Psoas muscle (tissue), 8 donors: ENCODE measurements around the gene SAPCD2. TPM values are rescaled to one million over a fixed set of nuclear protein-coding genes. Genes with fewer than 3 reads are reported as not detected.
"Not testable (repeated sequence)": the region's sequence is repeated elsewhere in the genome, so short reads cannot be mapped to it uniquely, and the experiment has no call there.

Experiments used
- ATAC-seq, 4 donors: fragments of 200-7000 bp; cut with Tn5 transposase; one replicate each; pipeline ENCODE4 v1.9.1; 2020; ENCODE audit warnings: moderate library complexity in 3 of 4, mild to moderate bottlenecking in 2 of 4
- DNase-seq, 2 donors: peaks; one replicate each; pipeline ENCODE4 v3.0.0-alpha.2; 2020
- H3K27ac ChIP-seq: fragments of 200-600 bp; one replicate; pipeline ENCODE4 v1.8.0; 2022
- H3K27me3 ChIP-seq, 3 donors: fragments of 200-600 bp in 1 of 3; one replicate each; pipeline versions ENCODE4 v1.6.1 to v1.8.0; 2013 to 2022; ENCODE audit warnings: low read length in 2 of 3, mild to moderate bottlenecking in 2 of 3, moderate library complexity in 1 of 3; ENCODE audit not compliant: insufficient read depth in 3 of 3
- H3K36me3 ChIP-seq, 2 donors: fragments of 200-600 bp in 1 of 2; one replicate each; pipeline versions ENCODE4 v1.6.1 to v1.8.0; 2013 to 2022; ENCODE audit warnings: low read depth in 1 of 2, mild to moderate bottlenecking in 1 of 2, moderate library complexity in 1 of 2; ENCODE audit not compliant: insufficient read depth in 1 of 2
- H3K4me1 ChIP-seq: fragments of 200-600 bp; one replicate; pipeline ENCODE4 v1.8.0; 2022
- H3K4me3 ChIP-seq: fragments of 200-600 bp; one replicate; pipeline ENCODE4 v1.8.0; 2022; ENCODE audit warnings: mild to moderate bottlenecking
- H3K9me3 ChIP-seq: fragments of 200-600 bp; one replicate; pipeline ENCODE4 v1.8.0; 2022
- WGBS, 3 donors: extraction: QIAGEN DNeasy Blood & Tissue Kit; methylation state at CpG; one replicate each; pipeline versions ENCODE4 v1.1.6 to v1.1.7; 2013; 5-methylcytosine and 5-hydroxymethylcytosine counted together
- intact Hi-C, 2 donors: fragments of 100-400 bp; cut with DNase I; formaldehyde crosslinking; loops; one replicate each; pipeline versions ENCODE4 v1.11.0 to v1.14.2; 2022
- long read RNA-seq, 2 donors: library from polyadenylated mRNA; unstranded; transcript quantifications; one replicate each; pipeline ENCODE4 v2.0.0, GENCODE V29; 2021
- polyA plus RNA-seq, 3 donors: library from polyadenylated mRNA; stranded (reverse); fragments of 200-250 nt; gene quantifications; one replicate each; pipeline ENCODE4 v1.2.3, GENCODE V29; 2013
- total RNA-seq, 4 donors: library from RNA; stranded (reverse); fragmentation: NEBNext Ultra II Directional in 2 of 4; extraction: Animal tissue kit (Norgen Biotek cat#: 25700) in 2 of 4; gene quantifications; one replicate each; pipeline versions ENCODE4 v1.2.1 to v1.2.4, GENCODE V29; 2021 to 2023
- TF ChIP-seq, protein P1 (sequence below): fragments of 200-600 bp; IDR thresholded peaks from one replicate; pipeline ENCODE4 v1.8.0; 2022; ENCODE audit warnings: antibody characterized with exemption
- donor health status: healthy with polysubstance abuse.
- donor health status: DM: no; HTN: no; CAD: no; lungs with moderate emphysema.
- donor health status: Bipolar disorder and iron deficiency.
- donor health status: healthy.
- donor health status: DM: yes; HTN: yes; CAD: no.
- donor health status: DM: no; HTN: no; CAD: no.
- donor health status: DM: no; HTN: no; CAD: no.
- donor health status: DM: yes; HTN: yes; CAD: no.

Gene SAPCD2, protein sequence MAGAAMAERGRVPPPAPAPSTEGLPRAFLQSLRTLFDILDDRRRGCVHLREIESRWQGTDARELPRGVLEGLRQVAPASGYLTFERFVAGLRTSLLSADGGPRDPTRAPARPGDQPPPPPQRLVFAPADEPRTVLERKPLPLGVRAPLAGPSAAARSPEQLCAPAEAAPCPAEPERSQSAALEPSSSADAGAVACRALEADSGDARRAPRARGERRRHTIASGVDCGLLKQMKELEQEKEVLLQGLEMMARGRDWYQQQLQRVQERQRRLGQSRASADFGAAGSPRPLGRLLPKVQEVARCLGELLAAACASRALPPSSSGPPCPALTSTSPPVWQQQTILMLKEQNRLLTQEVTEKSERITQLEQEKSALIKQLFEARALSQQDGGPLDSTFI
- total RNA-seq (under 1 TPM; 0.10 to 0.15 (median 0.12) TPM), polyA plus RNA-seq (under 1 TPM in 2 of 3 donors, not detected in 1; 0.18 to 0.22 TPM)
- long read RNA-seq, donor 1, result 0 reads
- long read RNA-seq, donor 2, result 0 reads

DNA sequence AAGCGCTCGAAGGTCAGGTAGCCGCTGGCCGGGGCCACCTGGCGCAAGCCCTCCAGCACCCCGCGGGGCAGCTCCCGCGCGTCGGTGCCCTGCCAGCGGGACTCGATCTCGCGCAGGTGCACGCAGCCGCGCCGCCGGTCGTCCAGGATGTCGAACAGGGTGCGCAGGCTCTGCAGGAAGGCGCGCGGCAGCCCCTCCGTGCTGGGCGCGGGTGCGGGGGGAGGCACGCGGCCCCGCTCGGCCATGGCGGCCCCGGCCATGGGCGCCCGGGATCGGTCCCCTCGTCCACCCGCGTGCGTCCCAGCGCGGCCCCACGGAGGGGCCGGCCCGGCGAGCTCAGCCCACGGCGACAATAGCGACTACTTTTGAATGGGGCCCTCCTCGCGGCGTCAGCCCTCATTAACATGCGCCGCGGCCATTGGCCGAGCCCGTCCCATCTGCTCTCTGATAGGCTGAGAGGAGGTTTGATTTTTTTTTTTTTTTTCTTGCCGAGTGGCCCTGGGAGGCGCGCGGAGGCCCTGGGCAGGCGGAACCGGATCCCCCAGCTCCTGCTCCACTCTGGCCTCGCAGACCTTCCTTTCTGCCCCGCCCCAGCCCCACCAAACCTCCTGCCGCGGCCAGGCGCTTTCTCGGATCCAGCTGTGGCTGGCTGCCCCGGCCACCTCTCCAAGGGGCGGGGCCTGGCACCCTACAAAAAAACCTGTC is at the start of gene SAPCD2:
TSS of gene SAPCD2 (minus strand) at position 357 of the 705 bp plus-strand sequence. CDS start at position 260, 97 bp downstream.
- no peaks in the 10 kb centered on the region for H3K36me3 ChIP-seq
- WGBS, 3 donors, result 0 to 1% (median 0%) methylated on average over 40 to 74 of the region's 74 CpGs
- intact Hi-C loops, result no loop called here
- TF ChIP-seq, protein P1, sequence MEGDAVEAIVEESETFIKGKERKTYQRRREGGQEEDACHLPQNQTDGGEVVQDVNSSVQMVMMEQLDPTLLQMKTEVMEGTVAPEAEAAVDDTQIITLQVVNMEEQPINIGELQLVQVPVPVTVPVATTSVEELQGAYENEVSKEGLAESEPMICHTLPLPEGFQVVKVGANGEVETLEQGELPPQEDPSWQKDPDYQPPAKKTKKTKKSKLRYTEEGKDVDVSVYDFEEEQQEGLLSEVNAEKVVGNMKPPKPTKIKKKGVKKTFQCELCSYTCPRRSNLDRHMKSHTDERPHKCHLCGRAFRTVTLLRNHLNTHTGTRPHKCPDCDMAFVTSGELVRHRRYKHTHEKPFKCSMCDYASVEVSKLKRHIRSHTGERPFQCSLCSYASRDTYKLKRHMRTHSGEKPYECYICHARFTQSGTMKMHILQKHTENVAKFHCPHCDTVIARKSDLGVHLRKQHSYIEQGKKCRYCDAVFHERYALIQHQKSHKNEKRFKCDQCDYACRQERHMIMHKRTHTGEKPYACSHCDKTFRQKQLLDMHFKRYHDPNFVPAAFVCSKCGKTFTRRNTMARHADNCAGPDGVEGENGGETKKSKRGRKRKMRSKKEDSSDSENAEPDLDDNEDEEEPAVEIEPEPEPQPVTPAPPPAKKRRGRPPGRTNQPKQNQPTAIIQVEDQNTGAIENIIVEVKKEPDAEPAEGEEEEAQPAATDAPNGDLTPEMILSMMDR, result no peak
- H3K27me3 ChIP-seq, result peaks cover 0 to 10% (median 5%) of the 10 kb centered on the region in 3 donors
- ATAC-seq (peak; percentile 91 to 97 (median 94)), DNase-seq (peak; percentile 87 to 92)
- no peaks in the 10 kb centered on the region for H3K9me3 ChIP-seq
- H3K4me1 ChIP-seq, result peaks cover 4% of the 10 kb centered on the region
- peak within 1 kb of the TSS; percentile 58 for H3K4me3 ChIP-seq
- H3K27ac ChIP-seq, result peak within 1 kb of the TSS; percentile 46

DNA sequence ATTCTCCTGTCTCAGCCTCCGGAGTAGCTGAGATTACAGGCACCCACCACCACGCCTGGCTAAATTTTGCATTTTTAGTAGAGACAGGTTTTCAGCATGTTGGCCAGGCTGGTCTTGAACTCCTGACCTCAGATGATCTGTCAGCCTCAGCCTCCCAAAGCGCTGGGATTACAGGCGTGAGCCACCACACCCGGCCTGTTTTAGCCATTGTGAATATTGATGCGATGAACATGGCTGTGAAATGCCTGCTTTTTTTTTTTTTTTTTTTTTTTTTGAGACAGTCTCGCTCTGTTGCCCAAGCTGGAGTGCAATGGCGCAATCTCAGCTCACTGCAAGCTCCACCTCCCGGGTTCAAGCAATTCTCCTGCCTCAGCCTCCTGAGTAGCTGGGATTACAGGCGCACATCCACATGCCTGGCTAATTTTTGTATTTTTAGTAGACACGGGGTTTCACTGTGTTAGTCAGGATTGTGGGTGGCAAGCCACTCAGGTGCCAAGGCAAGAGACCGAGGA is 47.8 kb upstream of the SAPCD2 start:
- H3K9me3 ChIP-seq, H3K36me3 ChIP-seq, ATAC-seq, H3K4me3 ChIP-seq, H3K4me1 ChIP-seq, H3K27ac ChIP-seq, H3K27me3 ChIP-seq, DNase-seq: not testable (repeated sequence)
- WGBS, 3 donors, result 82 to 88% (median 83%) methylated on average over 10 to 12 of the region's 12 CpGs
- intact Hi-C loops, result loop anchor here in 1 of 2 donors (2.0 kb wide), 1 partner anchor 109 kb away; the partner anchor contains the start of gene RNF224

DNA sequence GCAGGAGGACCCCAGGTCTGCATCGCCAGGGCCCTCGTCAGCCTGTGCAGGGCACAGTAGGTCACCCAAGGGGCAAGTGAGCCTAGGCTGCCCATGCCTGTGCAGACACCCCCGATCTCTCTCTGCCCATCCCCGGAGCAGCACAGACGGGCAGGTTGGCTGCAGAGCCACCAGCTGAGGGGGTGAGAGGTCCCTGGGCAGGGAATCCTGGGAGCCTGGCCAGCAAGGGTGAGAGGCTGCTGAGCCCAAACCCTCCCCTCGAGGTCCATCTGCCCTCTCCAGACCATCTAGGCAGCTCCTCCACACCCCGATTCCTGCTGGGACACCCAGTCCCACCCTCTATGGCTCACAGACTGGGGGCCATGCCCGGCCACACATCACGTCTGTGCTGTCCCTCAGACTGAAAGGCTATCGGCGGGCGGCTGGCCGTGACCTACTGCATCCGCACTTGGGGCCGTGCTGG is 46.9 kb upstream of the SAPCD2 start:
- Histone ChIP-seq H3K4me1 (peaks cover 5% of the 10 kb centered on the region), H3K36me3 (peaks cover 0 to 7% of the 10 kb centered on the region in 2 donors), H3K9me3 (no peaks in the 10 kb centered on the region), H3K27me3 (no peaks in the 10 kb centered on the region), H3K4me3 (no peak overlapping the region), H3K27ac (no peak overlapping the region)
- no peak for DNase-seq
- ATAC-seq, result no peak
- whole genome bisulfite sequencing, 3 donors, result 78 to 87% (median 81%) methylated on average over 15 of the region's 15 CpGs
- TF ChIP-seq, protein P1, result no peak
- intact Hi-C loops, result no loop called here

DNA sequence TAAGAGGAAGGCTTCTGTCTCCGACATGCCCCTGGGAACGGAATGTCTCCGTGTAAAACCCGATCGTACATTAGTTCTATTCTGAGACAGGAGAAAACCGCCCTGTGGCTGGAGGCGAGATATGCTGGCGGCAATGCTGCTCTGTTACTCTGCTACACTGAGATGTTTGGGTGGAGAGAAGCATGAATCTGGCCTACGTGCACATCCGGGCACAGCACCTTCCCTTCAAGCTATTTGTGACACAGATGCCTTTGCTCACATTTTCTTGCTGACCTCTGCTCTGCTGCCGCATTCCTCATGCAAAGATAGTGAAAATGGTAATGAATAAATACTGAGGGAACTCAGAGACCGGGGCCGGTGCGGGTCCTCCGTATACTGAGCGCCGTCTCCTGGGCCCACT is 46.4 kb upstream of the SAPCD2 start:
- TF ChIP-seq, protein P1, result no peak
- no peaks in the 10 kb centered on the region for H3K9me3 ChIP-seq
- H3K27me3 ChIP-seq, result no peaks in the 10 kb centered on the region
- H3K27ac ChIP-seq, result no peak overlapping the region
- DNase-seq (no peak), ATAC-seq (no peak)
- H3K4me1 ChIP-seq, result peaks cover 5% of the 10 kb centered on the region
- peaks cover 0 to 13% of the 10 kb centered on the region in 2 donors for H3K36me3 ChIP-seq
- WGBS, 3 donors, result 69 to 75% (median 74%) methylated on average over 17 of the region's 17 CpGs
- intact Hi-C loops, result no loop called here
- no peak overlapping the region for H3K4me3 ChIP-seq

DNA sequence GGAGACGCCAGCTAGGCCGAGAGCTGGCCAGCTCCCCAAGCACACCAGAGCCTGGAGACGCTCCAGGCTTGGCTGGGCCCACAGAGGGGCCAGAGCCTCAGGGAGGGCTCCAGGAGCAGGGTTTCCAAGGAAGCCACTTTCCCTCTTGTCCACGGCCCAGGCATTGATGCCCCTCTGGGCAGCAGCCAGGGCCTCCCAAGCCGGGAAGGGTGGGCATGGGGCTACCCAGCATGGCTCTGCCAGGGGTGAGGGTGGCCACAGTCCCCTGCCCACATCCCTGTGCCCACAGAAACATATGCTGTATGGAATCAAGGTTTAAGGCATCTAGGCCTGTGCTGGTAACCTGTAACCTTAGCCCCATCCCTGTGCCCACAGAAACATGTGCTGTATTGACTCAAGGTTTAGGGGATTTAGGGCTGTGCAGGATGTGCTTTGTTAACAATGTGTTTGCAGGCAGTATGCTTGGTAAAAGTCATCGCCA is 45.7 kb upstream of the SAPCD2 start:
- ATAC-seq (no peak), DNase-seq (no peak)

More for the DNA sequence above, 45.7 kb upstream of the SAPCD2 start:
- Histone ChIP-seq H3K4me1 (peaks cover 5% of the 10 kb centered on the region), H3K9me3 (no peaks in the 10 kb centered on the region), H3K36me3 (peaks cover 0 to 18% of the 10 kb centered on the region in 2 donors), H3K27me3 (no peaks in the 10 kb centered on the region), H3K27ac (no peak overlapping the region), H3K4me3 (no peak overlapping the region)
- WGBS, 3 donors, result 52 to 64% (median 62%) methylated on average over 6 of the region's 6 CpGs
- intact Hi-C loops, result no loop called here
- TF ChIP-seq, protein P1, result no peak
